GM23338 (cell line): ENCODE measurements around the gene KAT2B. TPM values are rescaled to one million over a fixed set of nuclear protein-coding genes. Genes with fewer than 3 reads are reported as not detected.

Source experiments
- ATAC-seq: fragments of 200-7000 bp; cut with Tn5 transposase; 3 replicates; pipeline ENCODE4 v1.9.1; 2020
- DNase-seq: peaks from one replicate; pipeline ENCODE4 v3.0.0-alpha.2; 2015; ENCODE audit warnings: low spot score
- H2AFZ ChIP-seq: fragments of 200-600 bp; sonication (generic); 2 replicates; pipeline ENCODE4 v1.8.0; 2016; ENCODE audit warnings: antibody characterized with exemption, mild to moderate bottlenecking, moderate library complexity
- H3F3A ChIP-seq: fragments of 200-600 bp; sonication (generic); replicated peaks from 2 replicates; pipeline ENCODE4 v1.8.0; 2017; ENCODE audit warnings: antibody characterized with exemption, mixed run types, low read depth
- H3K27ac ChIP-seq: fragments of 200-600 bp; sonication (generic); 2 replicates; pipeline ENCODE4 v1.6.1; 2016; ENCODE audit warnings: low read depth
- H3K27me3 ChIP-seq: fragments of 200-600 bp; sonication (generic); 2 replicates; pipeline ENCODE4 v1.8.0; 2016; ENCODE audit warnings: mild to moderate bottlenecking, mixed run types, moderate library complexity; ENCODE audit not compliant: insufficient read depth
- H3K36me3 ChIP-seq: fragments of 200-600 bp; sonication (generic); 2 replicates; pipeline ENCODE4 v1.8.0; 2016; ENCODE audit warnings: mild to moderate bottlenecking; ENCODE audit not compliant: insufficient read depth
- H3K4me1 ChIP-seq: fragments of 200-600 bp; sonication (generic); 2 replicates; pipeline ENCODE4 v1.8.0; 2016; ENCODE audit warnings: mild to moderate bottlenecking, moderate library complexity; ENCODE audit not compliant: insufficient read depth
- H3K4me2 ChIP-seq: fragments of 200-600 bp; sonication (generic); 2 replicates; pipeline ENCODE4 v1.7.1; 2017; ENCODE audit warnings: mixed run types
- H3K4me3 ChIP-seq: fragments of 200-600 bp; sonication (generic); 2 replicates; pipeline ENCODE4 v1.6.1; 2016; ENCODE audit warnings: mixed run types
- H3K79me2 ChIP-seq: fragments of 200-600 bp; sonication (generic); replicated peaks from 2 replicates; pipeline ENCODE4 v1.8.0; 2017; ENCODE audit warnings: mild to moderate bottlenecking; ENCODE audit not compliant: insufficient read depth
- H3K9me2 ChIP-seq: fragments of 200-600 bp; sonication (generic); 2 replicates; pipeline ENCODE4 v1.8.0; 2017; ENCODE audit not compliant: insufficient read depth
- H4K20me1 ChIP-seq: fragments of 200-600 bp; sonication (generic); replicated peaks from 2 replicates; pipeline ENCODE4 v1.8.0; 2017; ENCODE audit warnings: mild to moderate bottlenecking; ENCODE audit not compliant: insufficient read depth
- H3K27ac Mint-ChIP-seq: 2 replicates; pipeline ENCODE4 v1.8.0; 2020; ENCODE audit warnings: inconsistent platforms, mild to moderate bottlenecking, moderate library complexity, mixed read lengths
- H3K27me3 Mint-ChIP-seq: 3 replicates; pipeline ENCODE4 v1.8.0; 2022; ENCODE audit warnings: low read depth, mild to moderate bottlenecking, moderate library complexity, mixed read lengths, inconsistent platforms; ENCODE audit not compliant: insufficient read depth, poor library complexity
- H3K36me3 Mint-ChIP-seq: 3 replicates; pipeline ENCODE4 v1.8.0; 2021; ENCODE audit warnings: low read depth, mild to moderate bottlenecking, inconsistent platforms, moderate library complexity, mixed read lengths
- H3K4me1 Mint-ChIP-seq: 3 replicates; pipeline ENCODE4 v1.8.0; 2020; ENCODE audit warnings: mild to moderate bottlenecking, inconsistent platforms, mixed read lengths
- H3K4me3 Mint-ChIP-seq: 3 replicates; pipeline ENCODE4 v1.8.0; 2021; ENCODE audit warnings: moderate library complexity, mild to moderate bottlenecking, inconsistent platforms, mixed read lengths
- H3K9me3 Mint-ChIP-seq: 3 replicates; pipeline ENCODE4 v1.8.0; 2020; ENCODE audit warnings: moderate library complexity, mild to moderate bottlenecking, inconsistent platforms, mixed read lengths
- CREB1 ChIP-seq: fragments of 250-450 bp; sonication (Bioruptor Pico); IDR thresholded peaks from 2 replicates; pipeline ENCODE4 v1.5.0; 2020; ENCODE audit warnings: low read depth, mild to moderate bottlenecking, moderate library complexity
- ETS1 ChIP-seq: IDR thresholded peaks from 2 replicates; pipeline ENCODE4 v1.6.1; 2016; ENCODE audit warnings: antibody characterized with exemption
- EZH2 ChIP-seq: fragments of 200-600 bp; sonication (generic); IDR thresholded peaks from one replicate; pipeline ENCODE4 v1.8.0; 2017; ENCODE audit warnings: antibody characterized with exemption, mild to moderate bottlenecking, low read depth; ENCODE audit not compliant: unreplicated experiment
- NANOG ChIP-seq: IDR thresholded peaks from 2 replicates; pipeline ENCODE4 v1.6.1; 2016; ENCODE audit warnings: antibody characterized with exemption, borderline replicate concordance
- POLR2AphosphoS5 ChIP-seq: IDR thresholded peaks from 2 replicates; pipeline ENCODE4 v1.6.1; 2016; ENCODE audit warnings: antibody characterized with exemption, low read depth
- STAT1 ChIP-seq: IDR thresholded peaks from one replicate; pipeline ENCODE4 v1.6.1; 2016; ENCODE audit warnings: antibody characterized with exemption; ENCODE audit not compliant: unreplicated experiment
- ZNF114 ChIP-seq: fragments of 250-450 bp; sonication (Bioruptor Pico); IDR thresholded peaks from 2 replicates; pipeline ENCODE4 v1.5.0; 2020; ENCODE audit warnings: mild to moderate bottlenecking, moderate library complexity
- ZNF462 ChIP-seq: fragments of 250-450 bp; sonication (Bioruptor Pico); IDR thresholded peaks from 2 replicates; pipeline ENCODE4 v1.5.0; 2020; ENCODE audit warnings: mild to moderate bottlenecking, moderate library complexity
- polyA plus RNA-seq: library from polyadenylated mRNA; unstranded; fragments of >200 nt; fragmentation: Nextera tagmentation; extraction: Ambion mirVana; gene quantifications from 2 replicates; pipeline ENCODE4 v1.2.1, GENCODE V29; 2016
- total RNA-seq: library from RNA; depleted of rRNA; stranded (reverse); fragments of >200 nt; shearing (Covaris generic); gene quantifications from 2 replicates; pipeline ENCODE4 v1.2.3, GENCODE V29; 2014
- TF ChIP-seq, protein P1 (sequence below), 2 experiments: fragments of 200-600 bp in 1 of 2; sonication (generic) in 1 of 2; conservative IDR thresholded peaks; 2 replicates each; pipeline versions ENCODE4 v1.5.1 to v1.6.1; 2016 to 2017; ENCODE audit warnings: antibody characterized with exemption in 2 of 2, low read depth in 2 of 2, mild to moderate bottlenecking in 2 of 2, moderate library complexity in 1 of 2
- TF ChIP-seq, protein P2 (sequence below): IDR thresholded peaks from one replicate; pipeline ENCODE4 v1.6.1; 2018; ENCODE audit warnings: antibody characterized with exemption; ENCODE audit not compliant: unreplicated experiment

The KAT2B gene
- total and polyA plus RNA-seq, 2 experiments from 2014 or later = 1.3 to 4.4 TPM

GRCh38 chr3:20062996-20063395, 22.8 kb downstream of the KAT2B start (continued):
- TF ChIP-seq, protein P1, sequence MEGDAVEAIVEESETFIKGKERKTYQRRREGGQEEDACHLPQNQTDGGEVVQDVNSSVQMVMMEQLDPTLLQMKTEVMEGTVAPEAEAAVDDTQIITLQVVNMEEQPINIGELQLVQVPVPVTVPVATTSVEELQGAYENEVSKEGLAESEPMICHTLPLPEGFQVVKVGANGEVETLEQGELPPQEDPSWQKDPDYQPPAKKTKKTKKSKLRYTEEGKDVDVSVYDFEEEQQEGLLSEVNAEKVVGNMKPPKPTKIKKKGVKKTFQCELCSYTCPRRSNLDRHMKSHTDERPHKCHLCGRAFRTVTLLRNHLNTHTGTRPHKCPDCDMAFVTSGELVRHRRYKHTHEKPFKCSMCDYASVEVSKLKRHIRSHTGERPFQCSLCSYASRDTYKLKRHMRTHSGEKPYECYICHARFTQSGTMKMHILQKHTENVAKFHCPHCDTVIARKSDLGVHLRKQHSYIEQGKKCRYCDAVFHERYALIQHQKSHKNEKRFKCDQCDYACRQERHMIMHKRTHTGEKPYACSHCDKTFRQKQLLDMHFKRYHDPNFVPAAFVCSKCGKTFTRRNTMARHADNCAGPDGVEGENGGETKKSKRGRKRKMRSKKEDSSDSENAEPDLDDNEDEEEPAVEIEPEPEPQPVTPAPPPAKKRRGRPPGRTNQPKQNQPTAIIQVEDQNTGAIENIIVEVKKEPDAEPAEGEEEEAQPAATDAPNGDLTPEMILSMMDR (conservative IDR thresholded peaks at IDR 0.05; ENCODE audit: low read depth in 2 of 2) = no peak
- TF ChIP-seq ZNF462 (CRISPR knock-in tag) (no peak), STAT1 (no peak), NANOG (no peak)

- Histone ChIP-seq H3K4me3 (no peak overlapping the region), H3K4me1 (no peaks in the 10 kb centered on the region), H3K9me2 (no peaks in the 10 kb centered on the region), H2AFZ (no peak overlapping the region), H3F3A (no peaks in the 10 kb centered on the region), H3K36me3 (no peaks in the 10 kb centered on the region), H4K20me1 (no peaks in the 10 kb centered on the region; the same call in none of the 2 replicates), H3K79me2 (no peaks in the 10 kb centered on the region), H3K27me3 (peaks cover 21% of the 10 kb centered on the region), H3K27ac (no peak overlapping the region), H3K4me2 (no peak overlapping the region)
- ATAC-seq (no peak), DNase-seq (no peak)
- no peaks in the 10 kb centered on the region for H3K36me3 Mint-ChIP-seq
- H3K9me3 Mint-ChIP-seq = no peaks in the 10 kb centered on the region
- no peak overlapping the region for H3K27ac Mint-ChIP-seq
- no peak overlapping the region for H3K4me3 Mint-ChIP-seq
- peaks cover 5% of the 10 kb centered on the region; the same call in 2 of the 3 replicates for H3K4me1 Mint-ChIP-seq
- peaks cover 11% of the 10 kb centered on the region for H3K27me3 Mint-ChIP-seq
- no peak for TF ChIP-seq ZNF114
- no peak for TF ChIP-seq POLR2AphosphoS5
- no peak for TF ChIP-seq CREB1 (CRISPR knock-in tag)
- no peak for TF ChIP-seq ETS1
- no peak for TF ChIP-seq STAT1
- no peak for TF ChIP-seq EZH2
- TF ChIP-seq, protein P2, sequence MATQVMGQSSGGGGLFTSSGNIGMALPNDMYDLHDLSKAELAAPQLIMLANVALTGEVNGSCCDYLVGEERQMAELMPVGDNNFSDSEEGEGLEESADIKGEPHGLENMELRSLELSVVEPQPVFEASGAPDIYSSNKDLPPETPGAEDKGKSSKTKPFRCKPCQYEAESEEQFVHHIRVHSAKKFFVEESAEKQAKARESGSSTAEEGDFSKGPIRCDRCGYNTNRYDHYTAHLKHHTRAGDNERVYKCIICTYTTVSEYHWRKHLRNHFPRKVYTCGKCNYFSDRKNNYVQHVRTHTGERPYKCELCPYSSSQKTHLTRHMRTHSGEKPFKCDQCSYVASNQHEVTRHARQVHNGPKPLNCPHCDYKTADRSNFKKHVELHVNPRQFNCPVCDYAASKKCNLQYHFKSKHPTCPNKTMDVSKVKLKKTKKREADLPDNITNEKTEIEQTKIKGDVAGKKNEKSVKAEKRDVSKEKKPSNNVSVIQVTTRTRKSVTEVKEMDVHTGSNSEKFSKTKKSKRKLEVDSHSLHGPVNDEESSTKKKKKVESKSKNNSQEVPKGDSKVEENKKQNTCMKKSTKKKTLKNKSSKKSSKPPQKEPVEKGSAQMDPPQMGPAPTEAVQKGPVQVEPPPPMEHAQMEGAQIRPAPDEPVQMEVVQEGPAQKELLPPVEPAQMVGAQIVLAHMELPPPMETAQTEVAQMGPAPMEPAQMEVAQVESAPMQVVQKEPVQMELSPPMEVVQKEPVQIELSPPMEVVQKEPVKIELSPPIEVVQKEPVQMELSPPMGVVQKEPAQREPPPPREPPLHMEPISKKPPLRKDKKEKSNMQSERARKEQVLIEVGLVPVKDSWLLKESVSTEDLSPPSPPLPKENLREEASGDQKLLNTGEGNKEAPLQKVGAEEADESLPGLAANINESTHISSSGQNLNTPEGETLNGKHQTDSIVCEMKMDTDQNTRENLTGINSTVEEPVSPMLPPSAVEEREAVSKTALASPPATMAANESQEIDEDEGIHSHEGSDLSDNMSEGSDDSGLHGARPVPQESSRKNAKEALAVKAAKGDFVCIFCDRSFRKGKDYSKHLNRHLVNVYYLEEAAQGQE = no peak
- no peak for TF ChIP-seq NANOG
- TF ChIP-seq, protein P1 (conservative IDR thresholded peaks at IDR 0.05; ENCODE audit: low read depth in 2 of 2) = no peak
Observed at GRCh38 chr3:20064387-20064786, 24.1 kb downstream of the KAT2B start.
